H1 (cell line): ENCODE data around the gene TERF2IP. TPM values are rescaled to one million over a fixed set of nuclear protein-coding genes. Genes with fewer than 3 reads are reported as not detected.

ENCODE experiments used
- CTCF ChIA-PET: fragments of 300-600 bp; sonication (Branson Sonifier 250); formaldehyde crosslinking; loops from one replicate; lab custom pipeline; 2021; ENCODE audit not compliant: partially characterized antibody; lab: Charles Lee
- POLR2A ChIA-PET: fragments of 300-600 bp; sonication (Branson Sonifier 250); formaldehyde crosslinking; loops from one replicate; lab custom pipeline; 2021; ENCODE audit warnings: inconsistent platforms; ENCODE audit not compliant: partially characterized antibody; lab: Charles Lee
- DNase-seq, 2 experiments: peaks; one replicate each; pipeline versions ENCODE4 v3.0.0 to v3.0.0-alpha.2; 2010 to 2022; ENCODE audit warnings: low spot score in 2 of 2, low read depth in 1 of 2, mixed read lengths in 1 of 2
- FAIRE-seq: peaks from 2 replicates; lab custom pipeline; 2011; peaks lifted over from hg19 to GRCh38; lab: Jason Lieb, UNC
- H2AFZ ChIP-seq: 2 replicates; pipeline ENCODE4 v1.8.1; 2012; ENCODE audit warnings: low read length, inconsistent platforms
- H2AK5ac ChIP-seq: 2 replicates; pipeline ENCODE4 v1.6.1; 2013; ENCODE audit warnings: low read depth, low read length
- H2BK120ac ChIP-seq: replicated peaks from 2 replicates; pipeline ENCODE3; 2013; ENCODE audit warnings: low read depth, low read length, inconsistent platforms
- H2BK12ac ChIP-seq: 2 replicates; pipeline ENCODE4 v1.6.1; 2013; ENCODE audit warnings: low read depth, low read length
- H2BK15ac ChIP-seq: 2 replicates; pipeline ENCODE4 v1.6.1; 2013; ENCODE audit warnings: low read length
- H2BK20ac ChIP-seq: 2 replicates; pipeline ENCODE4 v1.6.1; 2013; ENCODE audit warnings: low read length
- H2BK5ac ChIP-seq: 2 replicates; pipeline ENCODE4 v1.6.1; 2013; ENCODE audit warnings: low read depth, low read length
- H3K14ac ChIP-seq: 2 replicates; pipeline ENCODE4 v1.6.1; 2013; ENCODE audit warnings: inconsistent platforms; ENCODE audit not compliant: insufficient read length
- H3K18ac ChIP-seq: 2 replicates; pipeline ENCODE4 v1.6.1; 2013; ENCODE audit warnings: low read length; ENCODE audit errors: extremely low read depth
- H3K23ac ChIP-seq: 2 replicates; pipeline ENCODE4 v1.6.1; 2013; ENCODE audit warnings: inconsistent platforms; ENCODE audit not compliant: insufficient read length
- H3K23me2 ChIP-seq: 2 replicates; pipeline ENCODE4 v1.6.1; 2013; ENCODE audit warnings: low read depth, low read length
- H3K27ac ChIP-seq: 2 replicates; pipeline ENCODE4 v1.6.1; 2011; ENCODE audit warnings: low read depth, low read length, inconsistent platforms
- H3K27me3 ChIP-seq, 4 experiments: replicated peaks in 1 of 4; 1 replicate in 1 of 4; 2 replicates in 3 of 4; pipeline versions ENCODE4 v1.6.1 to v1.8.1; 2011 to 2013; ENCODE audit warnings: low read length in 3 of 4, mild to moderate bottlenecking in 3 of 4, inconsistent platforms in 2 of 4, mixed read lengths in 2 of 4, moderate library complexity in 1 of 4; ENCODE audit not compliant: control insufficient read depth in 3 of 4, insufficient read depth in 3 of 4; ENCODE audit errors: extremely low read depth in 1 of 4
- H3K36me3 ChIP-seq, 4 experiments: 2 replicates each; pipeline versions ENCODE4 v1.6.1 to v1.8.1; 2011 to 2013; ENCODE audit warnings: mild to moderate bottlenecking in 4 of 4, low read length in 3 of 4, moderate library complexity in 2 of 4, control low read depth in 1 of 4, inconsistent platforms in 1 of 4; ENCODE audit not compliant: insufficient read depth in 4 of 4, control insufficient read depth in 2 of 4
- H3K4ac ChIP-seq: replicated peaks from 2 replicates; pipeline ENCODE3; 2013; ENCODE audit warnings: low read length, low read depth, mixed read lengths, inconsistent platforms; ENCODE audit not compliant: insufficient read length
- H3K4me1 ChIP-seq, 4 experiments: replicated peaks in 1 of 4; 1 replicate in 1 of 4; 2 replicates in 3 of 4; pipeline versions ENCODE4 v1.6.1 to v1.8.1; 2011 to 2013; ENCODE audit warnings: low read length in 3 of 4, inconsistent platforms in 2 of 4, mixed read lengths in 1 of 4; ENCODE audit not compliant: insufficient read depth in 4 of 4, control insufficient read depth in 3 of 4
- H3K4me2 ChIP-seq, 2 experiments: 2 replicates each; pipeline versions ENCODE4 v1.6.1 to v1.8.1; 2011 to 2013; ENCODE audit warnings: low read depth in 2 of 2, low read length in 2 of 2, control low read depth in 1 of 2, inconsistent platforms in 1 of 2, mild to moderate bottlenecking in 1 of 2; ENCODE audit not compliant: insufficient read depth in 1 of 2
- H3K4me3 ChIP-seq, 4 experiments: fragments of 200-600, 300-600 bp in 1 of 4; sonication (generic), shearing (Covaris generic), sonication (Bioruptor Twin) in 1 of 4; 2 replicates each; pipeline versions ENCODE4 v1.5.1 to v1.8.1; 2011 to 2016; ENCODE audit warnings: low read length in 4 of 4, low read depth in 3 of 4, control low read depth in 2 of 4, inconsistent platforms in 2 of 4, mild to moderate bottlenecking in 2 of 4, mixed read lengths in 1 of 4, moderate library complexity in 1 of 4; ENCODE audit not compliant: insufficient read depth in 2 of 4; ENCODE audit errors: extremely low read depth in 1 of 4
- H3K56ac ChIP-seq: replicated peaks from 2 replicates; pipeline ENCODE3; 2013; ENCODE audit warnings: low read depth, mild to moderate bottlenecking, mixed read lengths, low read length, inconsistent platforms; ENCODE audit not compliant: insufficient read length
- H3K79me1 ChIP-seq: 2 replicates; pipeline ENCODE4 v1.6.1; 2013; ENCODE audit warnings: low read depth, low read length, control low read depth
- H3K79me2 ChIP-seq, 2 experiments: 2 replicates each; pipeline versions ENCODE4 v1.6.1 to v1.8.1; 2012 to 2013; ENCODE audit warnings: low read length in 2 of 2, mild to moderate bottlenecking in 2 of 2, inconsistent platforms in 1 of 2; ENCODE audit not compliant: insufficient read depth in 2 of 2, control insufficient read depth in 1 of 2
- H3K9ac ChIP-seq, 4 experiments: replicated peaks in 1 of 4; 1 replicate in 1 of 4; 2 replicates in 3 of 4; pipeline versions ENCODE4 v1.6.1 to v1.8.1; 2011 to 2013; ENCODE audit warnings: low read depth in 3 of 4, low read length in 3 of 4, control low read depth in 2 of 4, mild to moderate bottlenecking in 2 of 4, moderate library complexity in 2 of 4, inconsistent platforms in 1 of 4; ENCODE audit errors: extremely low read depth in 1 of 4
- H3K9me3 ChIP-seq, 2 experiments: 2 replicates each; pipeline versions ENCODE4 v1.6.1 to v1.8.1; 2012 to 2013; ENCODE audit warnings: mild to moderate bottlenecking in 2 of 2, moderate library complexity in 2 of 2, control low read depth in 1 of 2, inconsistent platforms in 1 of 2, low read depth in 1 of 2, low read length in 1 of 2, mixed read lengths in 1 of 2; ENCODE audit not compliant: insufficient read depth in 2 of 2
- H4K20me1 ChIP-seq, 2 experiments: replicated peaks in 1 of 2; 2 replicates each; pipeline versions ENCODE3 to v1.8.1; 2011 to 2013; ENCODE audit warnings: inconsistent platforms in 2 of 2, low read length in 2 of 2, mild to moderate bottlenecking in 1 of 2; ENCODE audit not compliant: insufficient read depth in 2 of 2, control insufficient read depth in 1 of 2
- H4K5ac ChIP-seq: 2 replicates; pipeline ENCODE4 v1.6.1; 2013; ENCODE audit warnings: low read length, low read depth, mixed read lengths, inconsistent platforms; ENCODE audit not compliant: insufficient read length
- H4K8ac ChIP-seq: 2 replicates; pipeline ENCODE4 v1.8.0; 2013; ENCODE audit warnings: mild to moderate bottlenecking, moderate library complexity, low read length, inconsistent platforms; ENCODE audit not compliant: insufficient read depth; ENCODE audit errors: extremely low read depth
- H4K91ac ChIP-seq: replicated peaks from 2 replicates; pipeline ENCODE3; 2013; ENCODE audit warnings: low read length, mixed read lengths, inconsistent platforms; ENCODE audit not compliant: insufficient read length
- CTCF ChIP-seq, 3 experiments: IDR thresholded peaks; 1 replicate in 2 of 3; 2 replicates in 1 of 3; pipeline versions ENCODE4 v1.5.1 to v1.6.1; 2011; ENCODE audit warnings: low read length in 3 of 3, mild to moderate bottlenecking in 3 of 3, inconsistent platforms in 2 of 3, low read depth in 1 of 3, moderate library complexity in 1 of 3; ENCODE audit not compliant: insufficient read depth in 1 of 3; ENCODE audit errors: control extremely low read depth in 1 of 3
- NANOG ChIP-seq: IDR thresholded peaks from 2 replicates; pipeline ENCODE4 v1.6.1; 2011; ENCODE audit warnings: low read length, low read depth, mild to moderate bottlenecking, inconsistent platforms; ENCODE audit not compliant: insufficient read depth, poor library complexity, severe bottlenecking
- RXRA ChIP-seq: IDR thresholded peaks from 2 replicates; pipeline ENCODE4 v1.6.1; 2011; ENCODE audit warnings: low read depth, mild to moderate bottlenecking, low read length, moderate library complexity; ENCODE audit not compliant: insufficient read depth
- WGBS, 2 experiments: shearing (Covaris generic) in 1 of 2; methylation state at CpG; one replicate each; pipeline versions ENCODE4 v1.1.6 to v1.1.7; 2013 to 2015; ENCODE audit warnings: low lambda C conversion rate in 2 of 2, mixed read lengths in 2 of 2, inconsistent platforms in 1 of 2, low coverage in 1 of 2, missing lambda C conversion rate in 1 of 2; ENCODE audit not compliant: insufficient replicate concordance in 2 of 2, insufficient coverage in 1 of 2, insufficient read length in 1 of 2; ENCODE audit errors: extremely low coverage in 1 of 2, missing lambda C conversion rate in 1 of 2; 5-methylcytosine and 5-hydroxymethylcytosine counted together
- polyA plus RNA-seq, 7 experiments: library from polyadenylated mRNA; depleted of rRNA in 3 of 7; stranded (reverse) in 5 of 7; unstranded in 2 of 7; fragments of >200 nt in 5 of 7; fragments of 200-250 nt in 2 of 7; gene quantifications; 1 replicate in 5 of 7; 2 replicates in 1 of 7; 4 replicates in 1 of 7; pipeline versions ENCODE4 v1.2.1 to v1.2.3, GENCODE V29; 2011 to 2013; ENCODE audit warnings: missing spikeins in 2 of 7, mixed read lengths in 2 of 7
- total RNA-seq: library from RNA; stranded (reverse); fragmentation: NEBNext Ultra II Directional; extraction: Animal tissue kit (Norgen Biotek cat#: 25700); gene quantifications from 2 replicates; pipeline ENCODE4 v1.2.1, GENCODE V29; 2021

TERF2IP gene
- total and polyA plus RNA-seq, 2 of the 8 experiments (the other 6 are each of a cell fraction or from before 2014, with no cell fraction given) = 5.5 to 15.1 TPM

- Histone ChIP-seq H3K23me2 (no peaks in the 10 kb centered on the region), H4K5ac (no peak overlapping the region), H3K79me2 (no peaks in the 10 kb centered on the region), H2BK5ac (no peak overlapping the region), H3K18ac (no peak overlapping the region), H2AFZ (no peak overlapping the region), H3K4ac (no peak overlapping the region), H2AK5ac (no peak overlapping the region), H3K14ac (no peak overlapping the region), H3K79me1 (no peaks in the 10 kb centered on the region), H3K9me3 (no peaks in the 10 kb centered on the region), H2BK20ac (no peak overlapping the region), H4K20me1 (peaks cover 0 to 2% of the 10 kb centered on the region in 2 experiments), H3K4me2 (no peak overlapping the region), H4K8ac (no peak overlapping the region), H3K56ac (no peak overlapping the region), H3K36me3 (peaks cover 0 to 21% (median 9%) of the 10 kb centered on the region in 4 experiments; a peak in 6 of 8 replicates), H2BK120ac (no peak overlapping the region), H2BK12ac (no peak overlapping the region), H3K4me1 (no peaks in the 10 kb centered on the region), H2BK15ac (no peak overlapping the region), H3K27ac (no peak overlapping the region), H4K91ac (no peak overlapping the region), H3K27me3 (no peaks in the 10 kb centered on the region), H3K4me3 (no peak overlapping the region), H3K23ac (no peak overlapping the region), H3K9ac (no peak overlapping the region)
- DNase-seq = no peak
- no peak for FAIRE-seq
- no peak for TF ChIP-seq NANOG
- no peak for TF ChIP-seq CTCF (IDR thresholded peaks at IDR 0.05; ENCODE audit: control extremely low read depth in 1 of 3, insufficient read depth in 1 of 3, low read depth in 1 of 3, low read length in 3 of 3)
- TF ChIP-seq RXRA = no peak
- WGBS, 2 experiments = 88% methylated on average over 4 of the region's 4 CpGs; no CpG with 5 or more reads in 1 of the 2 experiments
- ChIA-PET CTCF (interaction anchor here (0.7 kb wide), 1 partner anchor 38 kb away, joined by 3 read pairs; the partner anchor contains the start of gene ADAT1), POLR2A (no interaction called here)
These were observed 13.2 kb downstream of the TERF2IP start for GRCh38 chr16:75660726-75661302.
